Loucy (cell line): ENCODE measurements around the gene GALT.

ENCODE experiments used
- H2AFZ ChIP-seq: fragments of 200-600 bp; sonication (generic); 2 replicates; pipeline ENCODE4 v1.6.0; 2016; ENCODE audit warnings: antibody characterized with exemption, mild to moderate bottlenecking, low read length, moderate library complexity
- H3F3A ChIP-seq: fragments of 200-600 bp; 2 replicates; pipeline ENCODE4 v1.6.0; 2016; ENCODE audit warnings: antibody characterized with exemption, low read depth, mild to moderate bottlenecking
- H3K27me3 ChIP-seq: fragments of 200-600 bp; sonication (generic); 2 replicates; pipeline ENCODE4 v1.6.1; 2014; ENCODE audit warnings: low read length, mild to moderate bottlenecking; ENCODE audit not compliant: insufficient read depth, poor library complexity, severe bottlenecking
- H3K36me3 ChIP-seq: fragments of 200-600 bp; sonication (generic); 2 replicates; pipeline ENCODE4 v1.6.1; 2016; ENCODE audit warnings: low read length; ENCODE audit not compliant: insufficient read depth
- H3K4me1 ChIP-seq: fragments of 200-600 bp; sonication (generic); 2 replicates; pipeline ENCODE4 v1.5.1; 2014; ENCODE audit warnings: low read length, mild to moderate bottlenecking; ENCODE audit not compliant: insufficient read depth, poor library complexity, severe bottlenecking
- H3K4me2 ChIP-seq: fragments of 200-600 bp; sonication (generic); 2 replicates; pipeline ENCODE4 v1.6.0; 2014; ENCODE audit warnings: antibody characterized with exemption, low read length, low read depth, mild to moderate bottlenecking; ENCODE audit not compliant: poor library complexity, severe bottlenecking
- H3K4me3 ChIP-seq: fragments of 200-600 bp; sonication (generic); 2 replicates; pipeline ENCODE4 v1.5.1; 2014; ENCODE audit warnings: low read length, mild to moderate bottlenecking, mixed read lengths; ENCODE audit not compliant: poor library complexity, severe bottlenecking
- H3K79me2 ChIP-seq: fragments of 200-600 bp; sonication (generic); 2 replicates; pipeline ENCODE4 v1.6.1; 2014; ENCODE audit warnings: low read length; ENCODE audit not compliant: insufficient read depth
- H3K9ac ChIP-seq: fragments of 200-600 bp; sonication (generic); 2 replicates; pipeline ENCODE4 v1.6.0; 2014; ENCODE audit warnings: mild to moderate bottlenecking, low read depth, low read length, moderate library complexity; ENCODE audit not compliant: poor library complexity, severe bottlenecking
- H3K9me2 ChIP-seq: fragments of 200-600 bp; sonication (generic); replicated peaks from 2 replicates; pipeline ENCODE4 v1.6.1; 2016; ENCODE audit warnings: low read depth, low read length, mixed read lengths
- H3K9me3 ChIP-seq: fragments of 200-600 bp; sonication (generic); 2 replicates; pipeline ENCODE4 v1.6.1; 2014; ENCODE audit warnings: mild to moderate bottlenecking, antibody characterized with exemption, low read length, low read depth; ENCODE audit not compliant: insufficient read depth
- H4K20me1 ChIP-seq: fragments of 200-600 bp; sonication (generic); 2 replicates; pipeline ENCODE4 v1.6.0; 2014; ENCODE audit warnings: antibody characterized with exemption, low read length, mild to moderate bottlenecking; ENCODE audit not compliant: insufficient read depth, poor library complexity, severe bottlenecking
- CTCF ChIP-seq: fragments of 200-600 bp; sonication (generic); conservative IDR thresholded peaks from 2 replicates; pipeline ENCODE4 v1.5.1; 2014; ENCODE audit warnings: mild to moderate bottlenecking, antibody characterized with exemption, low read length
- EZH2phosphoT487 ChIP-seq: fragments of 200-600 bp; IDR thresholded peaks from 2 replicates; pipeline ENCODE4 v1.6.1; 2018; ENCODE audit warnings: antibody characterized with exemption, mild to moderate bottlenecking, moderate library complexity, borderline replicate concordance

The GALT gene

GRCh38 chr9:34624475-34625185, 21.8 kb upstream of the GALT start:
- Histone ChIP-seq H3K9me3 (no peaks in the 10 kb centered on the region), H3K9me2 (no peaks in the 10 kb centered on the region), H3K27me3 (peaks cover 40% of the 10 kb centered on the region), H3F3A (no peaks in the 10 kb centered on the region), H4K20me1 (no peaks in the 10 kb centered on the region), H2AFZ (no peak overlapping the region), H3K36me3 (no peaks in the 10 kb centered on the region), H3K4me3 (no peak overlapping the region), H3K4me2 (no peak overlapping the region), H3K79me2 (peaks cover 6% of the 10 kb centered on the region; the same call in 1 of the 2 replicates), H3K4me1 (peaks cover 7% of the 10 kb centered on the region), H3K9ac (no peak overlapping the region)
- TF ChIP-seq EZH2phosphoT487 = no peak
- no peak for TF ChIP-seq CTCF

- Histone ChIP-seq H3K9me2 (no peaks in the 10 kb centered on the region), H3F3A (no peaks in the 10 kb centered on the region), H3K9ac (no peak overlapping the region), H3K9me3 (no peaks in the 10 kb centered on the region), H3K36me3 (no peaks in the 10 kb centered on the region), H3K4me2 (no peak overlapping the region), H3K79me2 (0 out of 2 replicates have a peak, but pooled peaks cover under 1% of the 10 kb centered on the region), H3K4me1 (peaks cover 4% of the 10 kb centered on the region), H4K20me1 (no peaks in the 10 kb centered on the region), H3K4me3 (no peak overlapping the region), H2AFZ (no peak overlapping the region), H3K27me3 (peaks cover 40% of the 10 kb centered on the region)
- TF ChIP-seq EZH2phosphoT487 (no peak), CTCF (no peak)
These were observed 21.3 kb upstream of the GALT start for GRCh38 chr9:34625186-34625486.

GRCh38 chr9:34627716-34628655, 18.5 kb upstream of the GALT start:
- Histone ChIP-seq H3K9me2 (no peaks in the 10 kb centered on the region), H3K4me3 (no peak overlapping the region), H2AFZ (no peak overlapping the region), H3K4me1 (no peaks in the 10 kb centered on the region), H3K4me2 (no peak overlapping the region), H3K9ac (no peak overlapping the region), H3F3A (no peaks in the 10 kb centered on the region), H4K20me1 (no peaks in the 10 kb centered on the region), H3K27me3 (peaks cover 35% of the 10 kb centered on the region), H3K79me2 (no peaks in the 10 kb centered on the region), H3K36me3 (no peaks in the 10 kb centered on the region), H3K9me3 (no peaks in the 10 kb centered on the region)
- no peak for TF ChIP-seq CTCF
